Urinary bladder (tissue), 4 donors: ENCODE results near the gene HCRTR2. TPM values are rescaled to one million over a fixed set of nuclear protein-coding genes. Genes with fewer than 3 reads are reported as not detected.
A peak's percentile ranks its signal among the peaks of the same experiment; 100 is the strongest.
"Not testable (repeated sequence)": the region's sequence is repeated elsewhere in the genome, so short reads cannot be mapped to it uniquely, and the experiment has no call there.

Experiments used
- DNase-seq: peaks from one replicate; pipeline ENCODE4 v3.0.0-alpha.2; 2015; ENCODE audit errors: extremely low spot score
- H3K27ac ChIP-seq: one replicate; pipeline ENCODE4 v1.5.1; 2013; ENCODE audit warnings: low read depth, mild to moderate bottlenecking, moderate library complexity
- H3K36me3 ChIP-seq: one replicate; pipeline ENCODE4 v1.6.1; 2013; ENCODE audit warnings: mild to moderate bottlenecking, moderate library complexity; ENCODE audit not compliant: insufficient read depth
- H3K4me1 ChIP-seq: one replicate; pipeline ENCODE4 v1.6.1; 2013; ENCODE audit warnings: mild to moderate bottlenecking, moderate library complexity; ENCODE audit not compliant: insufficient read depth
- H3K4me3 ChIP-seq: one replicate; pipeline ENCODE4 v1.5.1; 2013; ENCODE audit warnings: low read depth, low read length
- WGBS: extraction: QIAGEN DNeasy Blood & Tissue Kit; methylation state at CpG from one replicate; pipeline ENCODE4 v1.1.7; 2013; 5-methylcytosine and 5-hydroxymethylcytosine counted together
- polyA plus RNA-seq: library from polyadenylated mRNA; stranded (reverse); fragments of 200-250 nt; gene quantifications from one replicate; pipeline ENCODE4 v1.2.3, GENCODE V29; 2013
- total RNA-seq: library from RNA; depleted of rRNA; stranded (reverse); fragments of >200 nt; gene quantifications from one replicate; pipeline ENCODE4 v1.2.3, GENCODE V29; 2014
- donor health status: healthy with polysubstance abuse.
- donor health status: healthy.

HCRTR2 gene
- total and polyA plus RNA-seq, 2 donors, result 0.16 TPM; not detected in 1

- no peak overlapping the region for H3K27ac ChIP-seq
- no peaks in the 10 kb centered on the region for H3K4me1 ChIP-seq
- DNase-seq, result no peak
- H3K4me3 ChIP-seq, result no peak overlapping the region
- 90% methylated on average over 2 of the region's 2 CpGs for WGBS
- no peaks in the 10 kb centered on the region for H3K36me3 ChIP-seq
Observed at GRCh38 chr6:55260181-55260580, 85.9 kb downstream of the HCRTR2 start.

GRCh38 chr6:55265409-55266114, 91.2 kb downstream of the HCRTR2 start:
- no peaks in the 10 kb centered on the region for H3K36me3 ChIP-seq
- no peak for DNase-seq
- H3K27ac ChIP-seq, result no peak overlapping the region
- 89% methylated on average over 4 of the region's 4 CpGs for WGBS
- no peak overlapping the region for H3K4me3 ChIP-seq
- H3K4me1 ChIP-seq, result no peaks in the 10 kb centered on the region

GRCh38 chr6:55266896-55267295, 92.6 kb downstream of the HCRTR2 start:
- Histone ChIP-seq H3K4me1 (no peaks in the 10 kb centered on the region), H3K36me3 (no peaks in the 10 kb centered on the region), H3K4me3 (no peak overlapping the region), H3K27ac (no peak overlapping the region)
- 90% methylated on average over 2 of the region's 2 CpGs for WGBS
- DNase-seq, result no peak

- no peaks in the 10 kb centered on the region for H3K36me3 ChIP-seq
- H3K4me1 ChIP-seq, result no peaks in the 10 kb centered on the region
- no peak overlapping the region for H3K27ac ChIP-seq
- no peak overlapping the region for H3K4me3 ChIP-seq
- WGBS, result 37% methylated on average over 15 of the region's 15 CpGs
- peak; percentile 61 for DNase-seq
Observed at GRCh38 chr6:55276745-55277530, 102.6 kb downstream of the HCRTR2 start.

- WGBS, result 80% methylated on average over 5 of the region's 5 CpGs
- H3K4me3 ChIP-seq, result no peak overlapping the region
- no peaks in the 10 kb centered on the region for H3K36me3 ChIP-seq
- no peak overlapping the region for H3K27ac ChIP-seq
- no peaks in the 10 kb centered on the region for H3K4me1 ChIP-seq
- no peak for DNase-seq
Observed at GRCh38 chr6:55277646-55278045, 103.3 kb downstream of the HCRTR2 start.

GRCh38 chr6:55281215-55281614, 106.9 kb downstream of the HCRTR2 start:
- Histone ChIP-seq H3K27ac (no peak overlapping the region), H3K4me3 (no peak overlapping the region), H3K4me1 (no peaks in the 10 kb centered on the region), H3K36me3 (no peaks in the 10 kb centered on the region)
- WGBS, result 86% methylated on average over 4 of the region's 4 CpGs
- DNase-seq, result no peak

- Histone ChIP-seq H3K4me3 (no peak overlapping the region), H3K4me1 (no peaks in the 10 kb centered on the region), H3K27ac (no peak overlapping the region), H3K36me3 (no peaks in the 10 kb centered on the region)
- 56% methylated on average over 6 of the region's 6 CpGs for WGBS
- DNase-seq, result no peak
Observed at GRCh38 chr6:55282115-55282514, 107.8 kb downstream of the HCRTR2 start.

GRCh38 chr6:55286824-55287223, 112.5 kb downstream of the HCRTR2 start:
- no peak for DNase-seq
- WGBS, result 84% methylated on average over 2 of the region's 2 CpGs
- no peak overlapping the region for H3K4me3 ChIP-seq
- no peak overlapping the region for H3K27ac ChIP-seq
- no peaks in the 10 kb centered on the region for H3K4me1 ChIP-seq
- no peaks in the 10 kb centered on the region for H3K36me3 ChIP-seq

- H3K27ac ChIP-seq, result no peak overlapping the region
- DNase-seq, result no peak
- WGBS, result 86% methylated on average over 2 of the region's 2 CpGs
Observed at GRCh38 chr6:55290736-55291135, 116.4 kb downstream of the HCRTR2 start.

GRCh38 chr6:55293116-55293515, 118.8 kb downstream of the HCRTR2 start:
- no peak for DNase-seq
- WGBS, result 59% methylated on average over 2 of the region's 2 CpGs
- H3K4me1 ChIP-seq, result no peaks in the 10 kb centered on the region
- H3K27ac ChIP-seq, result no peak overlapping the region
- no peaks in the 10 kb centered on the region for H3K36me3 ChIP-seq
- H3K4me3 ChIP-seq, result no peak overlapping the region

More at GRCh38 chr6:55290736-55291135, 116.4 kb downstream of the HCRTR2 start:
- H3K4me3 ChIP-seq, result no peak overlapping the region
- no peaks in the 10 kb centered on the region for H3K4me1 ChIP-seq
- no peaks in the 10 kb centered on the region for H3K36me3 ChIP-seq

GRCh38 chr6:55297214-55297613, 122.9 kb downstream of the HCRTR2 start:
- H3K27ac ChIP-seq, DNase-seq, H3K4me1 ChIP-seq, H3K36me3 ChIP-seq, H3K4me3 ChIP-seq: not testable (repeated sequence)
- WGBS, result 98% methylated on average over 3 of the region's 3 CpGs

GRCh38 chr6:55299286-55299985, 125.1 kb downstream of the HCRTR2 start:
- 61% methylated on average over 5 of the region's 5 CpGs for WGBS
- Histone ChIP-seq H3K4me3 (no peak overlapping the region), H3K36me3 (no peaks in the 10 kb centered on the region), H3K4me1 (no peaks in the 10 kb centered on the region), H3K27ac (no peak overlapping the region)
- no peak for DNase-seq

- no peak for DNase-seq
- Histone ChIP-seq H3K4me1 (no peaks in the 10 kb centered on the region), H3K27ac (no peak overlapping the region), H3K36me3 (no peaks in the 10 kb centered on the region), H3K4me3 (no peak overlapping the region)
- WGBS, result 80% methylated on average over 1 of the region's 1 CpG
Observed at GRCh38 chr6:55304747-55305146, 130.4 kb downstream of the HCRTR2 start.
